GM12892 (cell line): Measurements from ENCODE around the gene DOCK2.

Source experiments
- POLR2A ChIP-seq: IDR thresholded peaks from 2 replicates; pipeline ENCODE4 v1.6.1; 2011; ENCODE audit warnings: low read depth, low read length, control low read depth
- POLR2AphosphoS5 ChIP-seq: IDR thresholded peaks from 2 replicates; pipeline ENCODE4 v1.6.1; 2011; ENCODE audit warnings: low read depth, low read length, control low read depth
- TAF1 ChIP-seq: IDR thresholded peaks from 2 replicates; pipeline ENCODE4 v1.6.1; 2011; ENCODE audit warnings: low read depth, mild to moderate bottlenecking, control low read depth, low read length, borderline replicate concordance

- TF ChIP-seq POLR2A = no peak
- no peak for TF ChIP-seq TAF1
- TF ChIP-seq POLR2AphosphoS5 = no peak
Measured at GRCh38 chr5:169870211-169870610, 233.1 kb downstream of the DOCK2 start.
